Erythroblast (primary cell): ENCODE measurements around the gene PMEL.

Experiments used
- DNase-seq, 2 experiments: peaks; one replicate each; lab custom pipeline; 2025; lab: John Stamatoyannopoulos, UW
- GATA1 ChIP-seq: IDR thresholded peaks from 2 replicates; pipeline ENCODE4 v1.6.1; 2011; ENCODE audit warnings: low read depth, mild to moderate bottlenecking, control low read depth, low read length, moderate library complexity
- POLR2A ChIP-seq: IDR thresholded peaks from 2 replicates; pipeline ENCODE4 v1.6.1; 2011; ENCODE audit warnings: mild to moderate bottlenecking, low read length

Gene PMEL

DNA sequence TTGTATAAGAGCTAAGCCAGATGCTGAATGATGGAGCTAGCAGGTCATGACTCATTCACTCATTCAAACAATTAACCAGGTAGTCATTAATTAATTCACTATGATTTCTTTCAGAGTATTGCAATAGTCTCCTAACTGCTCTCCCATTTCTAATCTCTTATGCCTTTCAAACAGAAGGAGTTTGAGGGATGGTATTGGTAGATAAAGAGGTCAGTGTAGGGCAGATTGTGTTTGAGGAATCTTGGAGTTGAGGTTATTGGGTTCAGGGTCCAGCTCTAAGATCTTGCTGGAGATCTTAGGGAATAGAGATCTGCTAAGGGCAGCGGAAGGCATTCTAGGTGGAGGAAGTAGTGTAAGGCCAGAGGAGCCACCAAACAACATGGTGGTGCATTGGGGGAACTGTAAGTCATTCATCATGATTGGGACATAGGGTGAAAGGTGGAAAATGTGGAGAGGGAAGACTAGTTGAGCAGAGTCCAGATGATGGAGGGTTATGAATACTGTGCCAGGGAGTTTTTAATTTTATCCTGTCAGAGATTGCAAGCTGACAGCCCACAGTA lies 23.2 kb downstream of the PMEL start:
- TF ChIP-seq POLR2A (no peak), GATA1 (no peak)
- peak; percentile 61 to 72 for DNase-seq

DNA sequence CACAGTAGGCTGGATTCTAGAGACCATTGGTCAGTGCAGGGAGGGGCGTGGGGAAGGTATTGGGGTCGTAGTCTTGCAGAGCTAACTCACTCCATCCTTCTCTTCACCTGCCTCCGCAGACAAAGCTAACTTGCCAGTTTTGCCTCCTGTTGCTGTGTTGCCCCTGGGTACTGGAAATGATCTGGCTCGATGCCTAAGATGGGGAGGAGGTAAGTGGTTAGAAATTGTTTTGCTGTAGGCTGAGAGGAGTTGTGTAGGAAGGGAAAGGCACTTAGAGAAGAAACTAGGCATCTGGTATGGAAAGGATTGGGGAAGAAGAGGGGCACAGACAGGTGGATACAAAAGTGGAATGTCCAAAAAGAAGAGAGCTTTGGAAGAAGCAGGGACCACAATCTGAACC lies 23.8 kb downstream of the PMEL start:
- DNase-seq: no peak
- TF ChIP-seq GATA1: no peak
- TF ChIP-seq POLR2A: no peak

DNA sequence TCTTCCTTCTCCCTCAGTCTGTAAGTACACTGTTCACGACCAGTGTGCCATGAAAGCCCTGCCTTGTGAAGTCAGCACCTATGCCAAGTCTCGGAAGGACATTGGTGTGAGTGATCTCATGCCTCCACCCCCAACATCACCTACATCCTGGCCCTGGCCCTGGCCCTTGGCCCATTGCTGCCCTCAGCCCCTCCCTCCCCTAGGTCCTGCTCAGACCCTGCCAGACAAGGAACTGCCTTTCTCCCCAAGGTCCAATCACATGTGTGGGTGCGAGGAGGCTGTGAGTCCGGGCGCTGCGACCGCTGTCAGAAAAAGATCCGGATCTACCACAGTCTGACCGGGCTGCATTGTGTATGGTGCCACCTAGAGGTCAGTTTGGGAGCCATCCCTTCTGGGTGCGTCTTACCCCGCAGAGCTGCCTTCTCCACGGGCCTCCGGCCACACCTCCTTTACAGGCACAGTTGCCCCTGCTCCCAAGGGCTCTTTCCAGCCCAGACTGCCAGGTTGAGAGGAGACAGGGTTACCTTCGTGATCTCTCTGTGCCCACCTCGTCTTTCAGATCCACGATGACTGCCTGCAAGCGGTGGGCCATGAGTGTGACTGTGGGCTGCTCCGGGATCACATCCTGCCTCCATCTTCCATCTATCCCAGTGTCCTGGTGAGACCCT lies 25.6 kb downstream of the PMEL start:
- peak; percentile 88 to 92 for DNase-seq
- no peak for TF ChIP-seq POLR2A
- no peak for TF ChIP-seq GATA1

DNA sequence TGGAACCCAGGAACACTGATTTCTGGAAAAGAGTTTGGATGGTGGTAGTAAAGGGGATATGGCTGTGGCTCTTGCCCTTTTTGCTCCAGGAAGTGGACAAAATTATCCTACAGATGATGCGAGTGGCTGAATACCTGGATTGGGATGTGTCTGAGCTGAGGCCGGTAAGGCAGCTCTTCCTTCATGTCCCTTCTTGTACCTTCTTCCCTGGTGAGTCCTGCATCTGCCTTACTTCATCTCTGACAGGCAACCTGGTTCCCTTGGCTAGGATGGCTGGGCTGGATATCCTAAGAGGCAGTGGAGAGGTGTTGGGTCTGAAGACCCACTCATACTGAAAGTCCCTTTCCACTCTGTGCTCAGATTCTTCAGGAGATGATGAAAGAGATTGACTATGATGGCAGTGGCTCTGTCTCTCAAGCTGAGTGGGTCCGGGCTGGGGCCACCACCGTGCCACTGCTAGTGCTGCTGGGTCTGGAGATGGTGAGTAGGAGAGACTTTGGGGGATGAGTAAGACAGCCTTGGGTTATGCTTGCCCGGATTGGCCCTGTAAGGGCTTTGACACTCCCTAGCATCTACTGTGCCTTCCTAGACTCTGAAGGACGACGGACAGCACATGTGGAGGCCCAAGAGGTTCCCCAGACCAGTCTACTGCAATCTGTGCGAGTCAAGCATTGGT lies 26.9 kb downstream of the PMEL start:
- no peak for DNase-seq
- TF ChIP-seq GATA1 (no peak), POLR2A (no peak)

DNA sequence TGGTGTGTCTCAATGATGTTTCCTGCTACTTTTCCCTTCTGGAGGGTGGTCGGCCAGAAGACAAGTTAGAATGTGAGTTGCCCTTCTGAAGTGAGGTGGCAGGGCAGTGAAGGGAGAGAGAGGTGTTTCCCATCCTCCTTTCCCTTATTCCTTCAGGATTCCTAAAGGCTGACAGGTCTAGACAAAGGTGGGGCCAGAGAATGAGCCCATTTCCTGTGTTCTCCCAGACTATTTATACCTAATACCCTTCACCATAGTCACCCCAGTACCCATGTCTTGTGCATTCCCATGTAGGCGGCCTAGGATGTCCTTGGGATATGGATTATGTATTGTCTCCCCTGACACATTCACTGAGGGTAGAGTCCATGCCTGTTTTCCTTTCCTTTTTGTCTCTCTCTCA lies 27.9 kb downstream of the PMEL start:
- DNase-seq: no peak
- TF ChIP-seq GATA1 (no peak), POLR2A (no peak)

DNA sequence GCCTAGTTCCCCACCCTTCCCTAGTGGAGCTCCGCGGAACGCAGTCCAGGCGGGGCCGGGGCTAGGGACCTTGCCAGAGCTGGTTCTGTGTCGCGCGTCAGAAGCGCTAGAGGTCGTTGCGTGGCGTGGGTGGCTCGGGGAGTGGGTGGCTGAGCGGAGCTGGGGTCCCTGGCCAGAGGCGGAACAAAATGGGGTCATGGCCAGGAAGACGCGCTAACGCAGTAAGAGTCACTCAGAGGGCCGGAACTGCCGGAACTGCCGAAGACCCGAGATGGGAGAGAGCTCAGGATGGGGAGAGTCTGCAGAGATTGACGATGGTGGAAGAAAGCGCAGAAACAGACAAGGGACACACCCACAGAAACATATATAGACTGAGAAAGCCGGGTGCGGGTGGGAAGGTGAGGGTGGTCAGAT lies 30.1 kb downstream of the PMEL start:
- no peak for DNase-seq
- no peak for TF ChIP-seq GATA1
- TF ChIP-seq POLR2A: no peak

DNA sequence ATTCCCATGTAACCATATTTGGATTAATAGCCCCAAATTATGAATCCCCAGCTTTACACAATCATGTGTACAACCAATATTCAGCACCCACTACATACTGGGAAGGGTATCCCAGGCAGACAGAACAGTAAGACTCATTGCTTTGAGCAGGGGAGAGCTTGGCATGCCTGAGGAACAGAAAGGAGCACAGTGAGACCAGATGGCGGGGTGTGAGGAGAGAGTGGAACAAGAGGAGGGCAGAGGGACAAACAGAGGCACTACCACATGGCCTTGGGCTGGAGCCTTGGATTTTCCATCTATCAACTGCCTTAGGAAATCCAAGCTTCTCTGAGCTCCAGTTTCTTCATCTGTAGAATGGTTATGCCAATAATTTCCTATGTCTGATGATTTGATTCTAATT lies 31.1 kb downstream of the PMEL start:
- no peak for DNase-seq

DNA sequence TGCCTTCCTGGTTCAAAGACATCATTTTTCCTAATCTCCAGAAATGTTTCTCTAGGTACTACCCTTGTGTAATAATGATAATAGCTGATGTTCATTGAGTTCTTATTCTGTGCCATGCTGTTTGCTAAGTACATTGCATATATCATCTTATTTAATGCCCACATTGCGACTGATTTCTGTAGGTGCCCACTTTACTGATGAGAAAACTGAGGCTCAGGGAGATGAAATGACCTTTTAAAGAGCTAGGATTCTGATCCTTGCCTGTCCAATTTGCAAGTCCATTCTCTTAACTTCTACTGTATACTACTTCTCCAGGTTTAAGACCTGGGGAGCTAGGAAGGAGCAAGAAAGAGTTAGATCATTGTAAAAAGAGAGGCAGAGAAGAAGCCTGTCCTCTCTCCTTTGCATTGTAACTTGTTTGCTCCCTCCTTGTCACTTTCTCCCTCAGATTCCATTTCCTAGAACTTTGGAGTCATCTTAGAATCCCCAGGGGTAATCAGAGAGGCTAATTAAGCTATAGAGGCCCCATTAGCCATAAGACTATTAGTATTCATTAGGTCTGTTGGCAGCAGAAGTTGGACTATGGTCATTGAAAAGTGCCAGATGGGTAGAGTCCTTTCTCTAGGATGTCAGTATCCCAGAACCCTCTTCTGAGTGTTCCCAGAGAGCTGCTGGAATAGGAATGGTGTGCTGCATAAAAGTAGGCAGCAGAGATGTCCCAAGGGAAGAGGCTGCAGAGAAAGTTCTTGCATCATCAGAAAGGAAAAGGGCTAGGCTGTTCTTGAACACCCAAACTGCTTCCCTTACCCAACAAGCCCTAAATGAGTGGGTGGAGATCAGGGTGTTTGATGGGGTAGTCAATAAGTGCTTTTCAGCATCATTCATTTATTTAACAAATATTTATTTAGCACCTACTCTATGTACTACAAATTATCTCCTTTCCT lies 31.8 kb downstream of the PMEL start:
- no peak for DNase-seq
- no peak for TF ChIP-seq POLR2A

More for the DNA sequence above, 31.1 kb downstream of the PMEL start:
- no peak for TF ChIP-seq POLR2A
- no peak for TF ChIP-seq GATA1

DNA sequence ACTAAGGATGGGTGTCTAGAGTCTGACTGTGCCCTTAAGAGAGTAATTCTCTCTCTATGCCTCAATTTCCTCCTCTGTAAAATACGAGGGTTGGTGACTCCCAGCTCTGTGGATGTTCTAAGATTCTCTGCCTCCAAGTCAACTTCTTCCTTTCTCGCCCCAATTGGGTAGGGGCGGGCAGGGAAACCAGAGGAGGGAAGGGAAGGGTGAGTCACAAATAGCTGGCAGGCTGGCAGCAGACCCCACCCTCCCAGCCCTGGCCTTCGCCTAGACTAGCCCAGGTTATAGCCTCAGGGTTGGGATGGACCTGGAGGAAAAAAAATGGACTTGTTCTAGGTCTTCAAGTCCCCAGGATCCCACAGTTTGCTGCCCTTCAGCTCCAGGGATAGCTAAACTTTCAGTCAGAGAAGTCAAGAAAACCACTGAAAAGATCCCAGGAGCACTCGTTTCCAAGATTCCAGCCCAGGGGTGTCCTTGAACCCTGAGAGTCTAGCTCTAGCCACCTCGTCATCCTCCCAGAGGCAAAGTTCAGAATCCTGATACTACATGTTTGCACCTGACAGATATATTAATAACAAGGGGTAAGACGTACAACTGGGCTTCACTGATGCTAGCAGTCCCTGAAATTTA lies 32.6 kb downstream of the PMEL start:
- TF ChIP-seq GATA1 (no peak), POLR2A (no peak)
- DNase-seq: peak in 1 of 2 experiments; percentile 30

DNA sequence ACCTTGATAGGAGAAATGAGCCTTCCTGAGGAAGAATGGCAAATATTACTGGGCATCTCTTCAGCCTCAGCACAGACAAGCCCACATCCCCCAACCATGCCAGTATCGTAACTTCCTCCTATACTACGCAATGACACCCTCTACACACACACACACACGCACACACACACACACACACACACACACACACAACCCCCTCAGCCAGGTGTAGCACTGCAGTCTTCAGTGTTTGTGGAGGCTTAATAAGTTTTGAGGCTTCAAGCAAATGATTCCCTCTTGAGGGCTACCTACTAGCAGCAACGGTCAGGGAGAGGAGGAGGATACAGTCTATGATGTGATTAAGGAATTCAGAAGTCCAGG lies 33.3 kb downstream of the PMEL start:
- peak; percentile 37 to 54 for DNase-seq
- TF ChIP-seq POLR2A: no peak
- no peak for TF ChIP-seq GATA1

DNA sequence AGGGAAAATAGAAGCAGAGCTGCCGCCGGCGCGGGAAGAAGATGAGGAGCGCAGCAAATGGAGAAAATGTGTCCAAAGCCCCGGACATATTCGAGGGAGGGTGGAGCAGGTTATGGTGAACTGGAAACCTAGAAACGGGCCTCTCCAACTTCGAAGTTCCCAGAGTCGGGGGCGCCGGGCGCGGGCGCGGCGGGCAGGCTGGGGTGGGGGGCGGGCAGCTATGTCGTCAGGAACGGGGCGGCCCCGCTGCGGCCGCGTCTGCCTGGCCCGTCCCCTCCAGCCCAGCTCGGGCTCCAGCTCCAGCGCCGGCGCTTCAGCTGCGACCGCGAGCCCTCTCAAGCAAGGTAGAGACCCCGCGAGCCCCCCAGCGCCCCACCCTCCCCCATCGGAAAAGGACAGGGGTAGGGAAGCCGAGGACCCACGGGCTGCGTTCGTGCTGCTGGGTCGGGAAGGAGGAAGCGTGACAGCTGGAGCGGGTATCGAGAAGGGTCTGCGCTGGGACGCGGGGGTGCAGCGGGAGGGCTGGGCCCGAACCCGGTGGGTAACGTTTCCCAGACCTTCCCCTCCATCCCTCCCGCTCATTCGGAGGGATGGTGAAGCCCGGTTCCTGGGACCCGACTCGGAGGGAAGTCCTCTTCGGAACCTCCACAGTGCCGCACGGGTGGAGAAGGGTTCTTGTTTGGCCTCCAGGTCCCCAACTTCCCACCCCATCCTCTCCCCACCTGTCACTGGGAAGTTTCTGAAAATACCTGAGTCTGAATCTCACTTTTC lies 33.9 kb downstream of the PMEL start:
- TF ChIP-seq GATA1: no peak
- no peak for TF ChIP-seq POLR2A
- peak; percentile 69 to 70 for DNase-seq

DNA sequence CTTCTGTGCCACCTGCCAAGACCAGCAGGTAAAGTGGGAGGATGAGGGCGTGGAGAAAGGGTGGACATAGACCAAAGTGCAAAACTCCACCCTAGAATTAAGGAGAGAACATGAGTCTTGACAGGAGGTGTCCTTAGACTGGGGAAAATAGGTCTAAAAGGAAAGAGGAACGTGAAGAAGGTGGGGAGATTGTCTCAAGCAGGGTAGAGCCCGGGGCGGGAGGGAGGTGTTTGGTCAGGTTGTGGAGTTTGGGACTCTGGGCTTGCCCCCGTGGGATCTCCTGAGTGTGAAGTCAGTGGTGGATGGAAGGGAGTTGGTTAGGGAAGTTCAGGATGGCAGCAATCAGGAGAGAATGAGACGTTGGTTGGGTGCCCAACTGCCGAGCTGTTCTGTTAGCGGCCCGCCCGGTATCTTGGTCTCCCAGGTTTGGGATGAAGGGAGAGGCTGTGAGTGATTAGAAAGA lies 34.5 kb downstream of the PMEL start:
- peak; percentile 69 to 70 for DNase-seq
- TF ChIP-seq POLR2A: no peak
- TF ChIP-seq GATA1: no peak

DNA sequence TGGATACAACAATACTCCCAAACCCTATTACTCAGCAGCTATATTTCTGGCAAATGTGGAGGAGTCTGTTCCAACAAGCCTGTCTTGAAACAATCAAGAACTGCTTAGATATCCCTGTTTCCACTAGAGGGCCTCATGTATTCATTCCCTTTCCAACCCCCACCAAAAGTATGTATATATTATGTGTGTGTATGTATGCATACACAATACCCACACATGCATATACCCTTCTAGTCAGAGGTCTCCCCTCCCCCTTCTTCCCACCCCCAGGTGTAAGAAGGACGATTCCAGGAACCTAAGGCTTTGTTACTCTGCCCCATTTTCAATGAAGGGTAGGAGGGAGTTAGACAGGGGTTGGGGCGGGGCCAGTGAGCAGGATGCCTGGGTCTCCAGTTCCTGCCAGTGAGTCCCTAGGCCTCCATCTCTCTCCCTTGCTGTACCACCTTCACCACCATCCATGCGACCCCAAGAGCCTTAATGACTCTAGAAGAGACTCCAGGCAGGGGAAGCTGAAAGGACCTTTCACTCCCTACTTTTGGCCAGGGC lies 35.0 kb downstream of the PMEL start, which contains the start of gene DGKA:
DGKA (plus strand) TSS at position 392 of the 546 bp plus-strand sequence. CDS start 5,342 bp downstream, outside the sequence.
- peak; percentile 68 to 79 for DNase-seq
- no peak for TF ChIP-seq GATA1
